ENCODE results near the gene CR2.
"Not testable (repeated sequence)": the region's sequence is repeated elsewhere in the genome, so short reads cannot be mapped to it uniquely, and the experiment has no call there.

CR2 gene

DNA sequence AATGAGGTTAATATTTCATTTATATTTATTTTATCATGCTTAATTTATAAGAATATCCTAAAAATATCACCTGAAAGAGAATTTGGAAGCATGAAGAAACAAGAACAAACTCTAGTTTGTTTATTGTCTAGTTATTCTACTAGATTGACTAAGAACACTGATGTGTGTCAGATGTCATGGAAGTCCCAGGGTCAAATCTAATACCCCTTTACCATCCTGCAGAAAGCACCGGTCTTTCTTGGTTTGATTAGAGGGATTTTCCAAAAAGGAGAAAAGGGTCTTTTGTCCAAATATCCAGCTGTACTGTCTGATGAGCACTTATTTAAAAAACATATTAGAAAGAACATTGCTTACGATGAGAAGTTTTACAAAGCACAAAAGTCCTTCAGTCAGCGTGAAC is 20.7 kb upstream of the CR2 start:
- DNase-seq (ENCODE audit: low read depth, low spot score): no peak
- no peak overlapping the region for H3K4me3 ChIP-seq (ENCODE audit: low read depth, low read length)
- ChIA-PET CTCF (no interaction called here), POLR2A (no interaction called here)
- TF ChIP-seq, protein P1, sequence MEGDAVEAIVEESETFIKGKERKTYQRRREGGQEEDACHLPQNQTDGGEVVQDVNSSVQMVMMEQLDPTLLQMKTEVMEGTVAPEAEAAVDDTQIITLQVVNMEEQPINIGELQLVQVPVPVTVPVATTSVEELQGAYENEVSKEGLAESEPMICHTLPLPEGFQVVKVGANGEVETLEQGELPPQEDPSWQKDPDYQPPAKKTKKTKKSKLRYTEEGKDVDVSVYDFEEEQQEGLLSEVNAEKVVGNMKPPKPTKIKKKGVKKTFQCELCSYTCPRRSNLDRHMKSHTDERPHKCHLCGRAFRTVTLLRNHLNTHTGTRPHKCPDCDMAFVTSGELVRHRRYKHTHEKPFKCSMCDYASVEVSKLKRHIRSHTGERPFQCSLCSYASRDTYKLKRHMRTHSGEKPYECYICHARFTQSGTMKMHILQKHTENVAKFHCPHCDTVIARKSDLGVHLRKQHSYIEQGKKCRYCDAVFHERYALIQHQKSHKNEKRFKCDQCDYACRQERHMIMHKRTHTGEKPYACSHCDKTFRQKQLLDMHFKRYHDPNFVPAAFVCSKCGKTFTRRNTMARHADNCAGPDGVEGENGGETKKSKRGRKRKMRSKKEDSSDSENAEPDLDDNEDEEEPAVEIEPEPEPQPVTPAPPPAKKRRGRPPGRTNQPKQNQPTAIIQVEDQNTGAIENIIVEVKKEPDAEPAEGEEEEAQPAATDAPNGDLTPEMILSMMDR (IDR thresholded peaks at IDR 0.05; ENCODE audit: insufficient read depth, low read length, missing control alignments): no peak

DNA sequence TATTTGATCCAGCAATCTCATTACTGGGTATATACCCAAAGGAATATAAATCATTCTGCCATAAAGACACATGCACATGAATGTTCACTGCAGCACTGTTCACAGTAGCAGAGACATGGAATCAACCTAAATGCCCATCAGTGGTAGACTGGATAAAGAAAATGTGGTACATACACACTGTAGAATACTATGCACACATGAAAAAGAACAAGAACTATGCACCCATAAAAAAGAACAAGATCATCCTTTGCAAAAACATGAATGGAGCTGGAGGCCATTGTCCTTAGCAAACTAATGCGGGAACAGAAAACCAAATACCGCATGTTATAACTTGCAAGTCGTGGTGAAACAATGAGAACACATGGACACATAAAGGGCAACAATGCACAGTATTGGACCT is 17.4 kb upstream of the CR2 start:
- POLR2A ChIA-PET: not testable (repeated sequence)

DNA sequence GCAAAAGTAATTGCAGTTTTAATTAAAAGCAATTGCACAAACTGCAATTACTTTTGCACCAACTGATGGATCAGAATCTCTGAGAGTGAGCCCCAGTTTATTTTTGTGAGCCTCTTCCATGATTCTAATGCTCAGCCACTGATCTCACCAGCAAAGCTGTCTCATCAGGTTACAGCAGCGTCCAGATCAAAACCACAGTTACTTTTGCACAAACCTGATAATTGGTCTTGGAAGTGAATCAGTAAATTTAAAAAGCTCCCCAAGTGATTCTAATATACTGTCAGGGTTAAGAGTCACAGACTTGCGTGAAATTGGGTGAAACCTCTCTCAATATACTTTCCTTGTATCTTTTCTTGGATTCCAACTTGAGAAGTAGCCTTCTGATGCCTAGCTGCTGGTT is 13.5 kb upstream of the CR2 start:
- CTCF ChIA-PET: no interaction called here
- no peak for DNase-seq (ENCODE audit: low read depth, low spot score)
- TF ChIP-seq, protein P1 (IDR thresholded peaks at IDR 0.05; ENCODE audit: insufficient read depth, low read length, missing control alignments): no peak
- no peak overlapping the region for H3K4me3 ChIP-seq (ENCODE audit: low read depth, low read length)
- POLR2A ChIA-PET: no interaction called here

More for the DNA sequence above, 17.4 kb upstream of the CR2 start:
- H3K4me3 ChIP-seq (ENCODE audit: low read depth, low read length); DNase-seq (ENCODE audit: low read depth, low spot score); CTCF ChIA-PET: not testable (repeated sequence)

DNA sequence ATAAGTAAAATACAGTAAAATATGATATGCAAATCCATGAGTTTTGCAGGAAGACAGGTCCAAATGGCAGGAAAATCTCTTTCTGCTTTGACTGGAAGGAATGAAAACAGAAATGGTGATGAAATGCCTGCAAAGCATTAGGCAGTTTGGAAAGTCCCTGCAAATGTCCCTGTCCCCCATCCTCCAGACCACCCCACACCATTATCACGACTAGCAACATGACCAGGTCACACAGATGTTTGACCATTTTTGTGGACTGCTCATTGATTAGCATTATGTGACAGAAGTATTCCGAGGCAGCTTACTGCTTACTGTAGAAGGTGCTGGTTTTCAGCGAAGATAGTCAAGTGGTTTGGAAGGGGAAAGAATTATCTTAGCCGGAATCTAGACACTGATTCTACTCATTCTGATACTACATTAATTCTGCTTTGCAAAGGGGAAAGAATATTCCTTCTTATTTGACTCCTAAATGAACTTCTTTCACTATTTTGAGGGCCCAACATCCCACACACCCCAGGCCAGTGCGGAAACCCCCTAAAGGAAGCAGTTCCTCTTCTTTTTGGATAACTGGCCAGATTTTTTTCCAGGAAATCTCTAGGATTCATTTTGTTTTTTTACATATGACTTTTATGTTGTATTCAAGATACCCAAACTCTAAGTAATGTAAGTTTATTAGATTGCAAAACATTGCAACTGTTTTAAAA is 9.5 kb upstream of the CR2 start:
- DNase-seq (ENCODE audit: low read depth, low spot score): no peak
- ChIA-PET CTCF (no interaction called here), POLR2A (no interaction called here)
- TF ChIP-seq, protein P1 (IDR thresholded peaks at IDR 0.05; ENCODE audit: insufficient read depth, low read length, missing control alignments): no peak
- H3K4me3 ChIP-seq (ENCODE audit: low read depth, low read length): no peak overlapping the region

DNA sequence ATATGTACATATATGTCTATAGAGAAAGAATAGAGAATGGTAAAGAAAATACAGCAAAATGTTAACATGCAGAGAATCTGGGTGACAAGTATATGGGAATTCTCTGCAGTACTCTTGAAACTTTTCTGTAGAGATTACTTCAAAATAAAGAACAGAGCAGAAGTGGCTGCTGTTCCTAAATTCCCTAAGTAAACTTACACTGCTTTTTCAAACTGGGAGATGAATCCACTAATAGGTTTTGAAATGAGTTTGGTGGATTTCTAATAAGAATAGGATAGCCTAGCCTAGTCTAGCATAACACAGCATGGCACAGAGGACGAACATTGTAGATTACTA is 450 bp upstream of the CR2 start:
- ChIA-PET CTCF (no interaction called here), POLR2A (no interaction called here)
- no peak overlapping the region for H3K4me3 ChIP-seq (ENCODE audit: low read depth, low read length)
- TF ChIP-seq, protein P1 (IDR thresholded peaks at IDR 0.05; ENCODE audit: insufficient read depth, low read length, missing control alignments): no peak
- DNase-seq (ENCODE audit: low read depth, low spot score): no peak

DNA sequence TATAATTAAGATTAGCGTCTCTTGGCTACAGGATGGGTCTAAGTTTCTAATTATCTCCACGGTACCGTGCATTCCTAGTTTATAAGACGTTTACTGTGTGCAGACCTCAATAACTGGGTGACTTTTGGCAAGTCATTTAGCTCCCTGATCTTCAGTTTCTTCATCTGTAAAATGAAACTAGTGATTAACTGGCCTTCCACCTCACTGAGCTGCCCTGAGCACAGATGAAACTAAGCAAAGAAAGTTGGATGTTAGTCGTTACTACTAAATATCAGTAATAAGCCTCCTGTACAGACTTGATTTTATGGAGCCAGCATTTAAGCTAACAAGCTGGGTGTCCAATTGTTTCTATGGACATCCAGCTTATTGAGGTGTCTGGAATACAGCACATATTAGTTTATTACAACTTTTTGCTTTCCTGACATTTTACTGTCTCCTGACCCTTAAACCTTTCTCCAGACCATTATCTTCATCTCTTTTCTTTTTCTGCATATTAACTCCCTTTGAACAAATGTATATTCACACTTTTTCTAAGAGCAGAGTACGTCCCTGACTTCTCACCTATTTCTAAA is 1.1 kb downstream of the CR2 start:
- DNase-seq (ENCODE audit: low read depth, low spot score): no peak
- no peak overlapping the region for H3K4me3 ChIP-seq (ENCODE audit: low read depth, low read length)
- CTCF ChIA-PET: no interaction called here
- POLR2A ChIA-PET: no interaction called here
- TF ChIP-seq, protein P1 (IDR thresholded peaks at IDR 0.05; ENCODE audit: insufficient read depth, low read length, missing control alignments): no peak

DNA sequence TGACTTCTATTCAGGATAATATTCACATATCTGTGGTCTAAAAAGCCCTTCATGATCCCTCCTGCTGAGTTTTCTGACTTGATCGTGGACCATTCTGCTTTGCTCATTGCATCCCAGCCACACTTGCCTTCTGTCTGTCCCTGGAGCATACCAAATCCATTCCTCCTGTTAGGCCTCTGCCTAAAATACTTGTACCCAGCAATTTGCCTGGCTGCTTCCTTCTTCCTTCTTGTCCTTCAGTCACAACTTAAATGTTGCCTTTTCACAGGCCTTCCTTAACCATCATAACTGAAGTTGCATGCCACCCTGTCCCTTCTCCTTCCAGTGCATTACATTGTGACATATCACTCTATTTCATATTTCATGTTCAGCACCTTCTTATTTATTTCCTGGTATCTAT is 4.3 kb downstream of the CR2 start:
- ChIA-PET POLR2A (no interaction called here), CTCF (no interaction called here)
- TF ChIP-seq, protein P1 (IDR thresholded peaks at IDR 0.05; ENCODE audit: insufficient read depth, low read length, missing control alignments): no peak

More for the DNA sequence above, 4.3 kb downstream of the CR2 start:
- no peak overlapping the region for H3K4me3 ChIP-seq (ENCODE audit: low read depth, low read length)
- no peak for DNase-seq (ENCODE audit: low read depth, low spot score)
